Measurements from ENCODE around the gene ANKS1A. TPM values are rescaled to one million over a fixed set of nuclear protein-coding genes. Genes with fewer than 3 reads are reported as not detected.
A peak's percentile ranks its signal among the peaks of the same experiment; 100 is the strongest.
"Not testable (repeated sequence)": the region's sequence is repeated elsewhere in the genome, so short reads cannot be mapped to it uniquely, and the experiment has no call there.

Gene ANKS1A
- total RNA-seq, 6 experiments from 2014 or later: 6.7 to 17.4 (median 10.5) TPM

DNA sequence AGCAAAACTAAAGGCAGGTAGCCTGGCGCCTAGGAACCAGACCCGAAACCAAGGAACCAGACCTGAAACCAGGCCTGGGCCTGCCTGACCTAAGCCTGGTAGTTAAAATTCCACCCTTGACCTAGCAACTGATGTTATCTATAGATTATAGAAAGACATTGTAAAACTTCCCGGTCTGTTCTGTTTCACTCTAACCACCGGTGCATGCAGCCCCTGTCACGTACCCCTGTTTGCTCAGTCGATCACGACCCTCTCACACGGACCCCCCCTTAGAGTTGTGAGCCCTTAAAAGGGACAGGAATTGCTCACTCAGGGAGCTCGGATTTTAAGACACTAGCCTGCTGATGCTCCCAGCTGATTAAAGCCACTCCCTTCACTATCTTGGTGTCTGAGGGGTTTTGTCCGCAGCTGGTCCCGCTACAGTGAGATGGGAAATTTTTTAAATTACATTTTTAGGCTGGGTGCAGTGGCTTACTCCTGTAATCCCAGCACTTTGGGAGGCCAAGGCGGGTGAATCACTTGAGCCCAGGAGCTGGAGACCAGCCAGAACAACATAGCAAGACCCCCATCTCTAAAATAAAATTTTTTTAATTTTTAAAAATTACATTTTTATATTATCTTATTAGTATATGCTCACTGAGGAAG lies 115.0 kb downstream of the ANKS1A start:
- intact Hi-C loops (cut with DNase I); H3K27me3 ChIP-seq; H3K9me3 ChIP-seq; H3K4me3 ChIP-seq; DNase-seq; H3K27ac ChIP-seq; ATAC-seq; H3K4me1 ChIP-seq: not testable (repeated sequence)
- WGBS (ENCODE audit: insufficient coverage, low coverage, low lambda C conversion rate, missing lambda C conversion rate): 79% methylated on average over 5 of the region's 12 CpGs
- H3K36me3 ChIP-seq: peaks cover 0 to 16% (median 6%) of the 10 kb centered on the region in 4 donors

DNA sequence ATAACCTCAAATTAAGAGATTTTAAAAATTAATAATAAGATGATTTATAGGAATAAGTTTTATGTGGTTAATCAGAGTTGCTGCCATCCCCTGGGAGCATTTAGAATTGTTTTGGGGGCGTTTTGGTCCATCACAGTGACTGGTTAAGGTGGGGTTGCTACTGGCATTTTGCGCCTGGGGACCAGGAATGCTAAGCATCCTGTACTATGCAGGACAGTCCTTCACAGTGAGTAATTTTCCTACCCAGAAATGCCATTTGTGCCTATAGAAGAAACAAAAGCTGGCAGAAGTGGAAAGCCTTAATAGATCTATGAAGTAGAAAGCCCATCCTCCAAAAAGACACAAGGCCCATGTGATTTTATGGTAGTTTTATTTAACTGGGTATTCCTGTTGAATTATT lies 118.0 kb downstream of the ANKS1A start:
- TF ChIP-seq, protein P1, sequence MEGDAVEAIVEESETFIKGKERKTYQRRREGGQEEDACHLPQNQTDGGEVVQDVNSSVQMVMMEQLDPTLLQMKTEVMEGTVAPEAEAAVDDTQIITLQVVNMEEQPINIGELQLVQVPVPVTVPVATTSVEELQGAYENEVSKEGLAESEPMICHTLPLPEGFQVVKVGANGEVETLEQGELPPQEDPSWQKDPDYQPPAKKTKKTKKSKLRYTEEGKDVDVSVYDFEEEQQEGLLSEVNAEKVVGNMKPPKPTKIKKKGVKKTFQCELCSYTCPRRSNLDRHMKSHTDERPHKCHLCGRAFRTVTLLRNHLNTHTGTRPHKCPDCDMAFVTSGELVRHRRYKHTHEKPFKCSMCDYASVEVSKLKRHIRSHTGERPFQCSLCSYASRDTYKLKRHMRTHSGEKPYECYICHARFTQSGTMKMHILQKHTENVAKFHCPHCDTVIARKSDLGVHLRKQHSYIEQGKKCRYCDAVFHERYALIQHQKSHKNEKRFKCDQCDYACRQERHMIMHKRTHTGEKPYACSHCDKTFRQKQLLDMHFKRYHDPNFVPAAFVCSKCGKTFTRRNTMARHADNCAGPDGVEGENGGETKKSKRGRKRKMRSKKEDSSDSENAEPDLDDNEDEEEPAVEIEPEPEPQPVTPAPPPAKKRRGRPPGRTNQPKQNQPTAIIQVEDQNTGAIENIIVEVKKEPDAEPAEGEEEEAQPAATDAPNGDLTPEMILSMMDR (IDR thresholded peaks at IDR 0.05): no peak
- TF ChIP-seq POLR2A (IDR thresholded peaks at IDR 0.05): no peak
- WGBS (ENCODE audit: insufficient coverage, low coverage, low lambda C conversion rate, missing lambda C conversion rate): 91% methylated on average over 2 of the region's 2 CpGs
- ATAC-seq: no peak

DNA sequence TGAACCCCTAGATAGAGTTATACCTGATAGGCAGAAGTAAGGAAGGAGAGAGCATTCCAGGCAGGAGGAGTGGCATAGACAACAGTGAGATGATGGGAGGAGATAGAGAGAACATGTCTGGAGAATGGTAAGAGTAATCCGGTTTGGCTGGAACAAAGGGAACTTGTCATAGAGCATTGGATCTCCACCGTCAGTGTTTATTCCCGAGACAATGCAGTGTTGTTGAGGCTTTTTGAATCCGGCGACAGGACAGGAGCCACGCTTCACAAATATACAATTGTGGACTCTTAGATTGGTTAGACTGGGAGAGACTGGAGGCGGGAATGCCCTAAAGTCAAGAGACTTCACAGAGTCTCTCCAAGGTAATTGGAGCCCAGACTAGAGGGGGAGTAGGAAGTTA lies 119.8 kb downstream of the ANKS1A start:
- Histone ChIP-seq H3K4me1 (no peaks in the 10 kb centered on the region), H3K9me3 (no peaks in the 10 kb centered on the region), H3K36me3 (no peaks in the 10 kb centered on the region), H3K27ac (no peak overlapping the region), H3K4me3 (no peak overlapping the region), H3K27me3 (no peaks in the 10 kb centered on the region)
- no peak for ATAC-seq
- no peak for DNase-seq
- intact Hi-C loops (cut with DNase I): no loop called here
- 95% methylated on average over 5 of the region's 7 CpGs for WGBS (ENCODE audit: insufficient coverage, low coverage, low lambda C conversion rate, missing lambda C conversion rate)
- TF ChIP-seq, protein P1 (IDR thresholded peaks at IDR 0.05): no peak
- TF ChIP-seq POLR2A (IDR thresholded peaks at IDR 0.05): no peak

More for the DNA sequence above, 118.0 kb downstream of the ANKS1A start:
- Histone ChIP-seq H3K36me3 (peaks cover 0 to 14% (median 6%) of the 10 kb centered on the region in 4 donors), H3K27me3 (no peaks in the 10 kb centered on the region), H3K27ac (no peak overlapping the region), H3K4me3 (no peak overlapping the region), H3K9me3 (no peaks in the 10 kb centered on the region), H3K4me1 (no peaks in the 10 kb centered on the region)
- intact Hi-C loops (cut with DNase I): no loop called here
- DNase-seq: no peak

DNA sequence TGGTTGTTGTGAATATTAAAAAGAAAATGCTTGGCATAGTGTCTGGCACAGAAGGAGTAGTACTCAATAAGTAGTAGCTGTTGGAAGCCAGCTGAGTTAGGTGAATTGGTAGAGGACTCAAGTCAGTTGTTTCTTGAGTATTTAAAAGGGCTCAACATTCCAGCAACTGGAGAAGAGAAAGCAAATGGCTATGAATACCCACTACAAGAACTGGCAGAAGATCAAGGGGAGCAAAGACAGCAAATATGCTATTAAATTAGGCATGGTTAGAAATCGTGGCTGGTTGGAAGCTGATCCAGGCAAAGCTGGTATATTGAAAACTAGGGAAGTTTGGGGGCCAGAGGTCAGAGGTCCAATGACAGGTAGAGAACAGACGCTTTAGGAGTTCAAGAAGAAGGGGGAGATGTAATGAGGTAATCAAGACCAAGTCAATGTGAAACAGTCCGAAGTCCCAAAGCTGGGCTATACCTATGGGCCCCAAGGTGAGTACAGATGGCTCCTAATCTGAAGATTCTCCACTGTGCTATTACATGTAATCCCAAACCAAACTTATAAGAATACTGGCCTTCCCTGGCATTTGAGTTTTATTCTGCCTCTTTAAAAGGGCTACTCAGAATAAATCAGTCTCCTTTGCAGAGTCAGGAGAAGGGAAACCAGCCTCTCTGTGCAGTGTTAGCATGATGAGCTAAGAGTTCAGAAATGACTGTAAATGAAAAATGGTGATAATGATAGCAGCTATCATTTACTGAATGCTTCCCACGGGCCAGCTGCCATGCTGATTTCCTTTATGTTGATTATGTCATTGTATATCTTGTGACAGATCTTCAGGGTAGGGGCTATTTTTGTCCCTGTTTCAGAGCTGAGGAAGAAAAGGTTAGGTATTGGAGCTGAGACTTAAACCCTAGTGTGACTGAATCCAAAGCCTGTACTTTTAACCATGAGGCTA lies 122.3 kb downstream of the ANKS1A start:
- intact Hi-C loops (cut with DNase I): no loop called here
- peaks cover 0 to 1% (median 0%) of the 10 kb centered on the region in 4 donors for H3K36me3 ChIP-seq
- no peak for DNase-seq
- WGBS (ENCODE audit: insufficient coverage, low coverage, low lambda C conversion rate, missing lambda C conversion rate): 52% methylated on average over 4 of the region's 4 CpGs
- no peaks in the 10 kb centered on the region for H3K9me3 ChIP-seq
- peak in 2 of 4 donors; percentile 11 to 39 for ATAC-seq
- no peak overlapping the region for H3K27ac ChIP-seq
- H3K4me3 ChIP-seq: no peak overlapping the region
- peaks cover 0 to 10% (median 2%) of the 10 kb centered on the region in 4 donors for H3K4me1 ChIP-seq
- TF ChIP-seq, protein P1 (IDR thresholded peaks at IDR 0.05): no peak
- TF ChIP-seq POLR2A (IDR thresholded peaks at IDR 0.05): no peak
- H3K27me3 ChIP-seq: no peaks in the 10 kb centered on the region

DNA sequence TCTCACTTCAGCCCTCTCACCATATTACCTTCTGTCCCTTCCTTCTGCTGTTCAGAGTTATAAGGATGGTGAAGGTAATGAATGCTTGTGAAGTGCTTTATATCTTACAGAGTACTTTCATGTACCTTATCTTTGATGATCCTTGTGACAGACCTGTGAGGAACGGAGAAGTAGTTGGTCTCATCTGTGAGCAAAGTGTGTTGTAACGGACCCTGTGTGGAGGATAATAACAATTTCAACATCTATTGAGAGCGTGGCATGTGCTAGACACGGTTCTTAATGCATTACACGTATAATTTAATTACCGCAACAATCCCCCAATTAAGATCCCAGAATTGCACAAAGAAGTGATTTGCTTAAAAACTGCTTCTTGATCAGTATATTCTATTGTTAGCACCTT lies 124.6 kb downstream of the ANKS1A start:
- no peaks in the 10 kb centered on the region for H3K27me3 ChIP-seq
- no peak for DNase-seq
- 84% methylated on average over 6 of the region's 6 CpGs for WGBS (ENCODE audit: insufficient coverage, low coverage, low lambda C conversion rate, missing lambda C conversion rate)
- ATAC-seq: no peak
- no peaks in the 10 kb centered on the region for H3K9me3 ChIP-seq
- intact Hi-C loops (cut with DNase I): no loop called here
- H3K4me1 ChIP-seq: peaks cover 0 to 22% (median 7%) of the 10 kb centered on the region in 4 donors
- no peak for TF ChIP-seq POLR2A (IDR thresholded peaks at IDR 0.05)
- TF ChIP-seq, protein P1 (IDR thresholded peaks at IDR 0.05): no peak
- H3K27ac ChIP-seq: no peak overlapping the region
- no peak overlapping the region for H3K4me3 ChIP-seq
- peaks cover 0 to 1% (median 0%) of the 10 kb centered on the region in 4 donors for H3K36me3 ChIP-seq

Data from right lobe of liver (tissue), 6 donors.